ENCODE measurements around the gene CD1C.
"Not testable (repeated sequence)": the region's sequence is repeated elsewhere in the genome, so short reads cannot be mapped to it uniquely, and the experiment has no call there.

The CD1C gene

GRCh38 chr1:158289811-158290210 lies at the start of gene CD1C:
CD1C (plus strand) TSS chr1:158289923; CDS start chr1:158290065, 142 bp downstream.
- H3K4me3 ChIP-seq (ENCODE audit: control insufficient read depth, low read depth, low read length): no peak within 1 kb of the TSS
- TF ChIP-seq CTCF (conservative IDR thresholded peaks at IDR 0.05; ENCODE audit: control insufficient read depth, insufficient read depth, low read depth, low read length): no peak
- no peak for DNase-seq (ENCODE audit: low read depth)

- no peak for DNase-seq (ENCODE audit: low read depth)
- H3K4me3 ChIP-seq (ENCODE audit: control insufficient read depth, low read depth, low read length): no peak overlapping the region
- no peak for TF ChIP-seq CTCF (conservative IDR thresholded peaks at IDR 0.05; ENCODE audit: control insufficient read depth, insufficient read depth, low read depth, low read length)
These were observed 43.1 kb upstream of the CD1C start for GRCh38 chr1:158246650-158247049.

DNA sequence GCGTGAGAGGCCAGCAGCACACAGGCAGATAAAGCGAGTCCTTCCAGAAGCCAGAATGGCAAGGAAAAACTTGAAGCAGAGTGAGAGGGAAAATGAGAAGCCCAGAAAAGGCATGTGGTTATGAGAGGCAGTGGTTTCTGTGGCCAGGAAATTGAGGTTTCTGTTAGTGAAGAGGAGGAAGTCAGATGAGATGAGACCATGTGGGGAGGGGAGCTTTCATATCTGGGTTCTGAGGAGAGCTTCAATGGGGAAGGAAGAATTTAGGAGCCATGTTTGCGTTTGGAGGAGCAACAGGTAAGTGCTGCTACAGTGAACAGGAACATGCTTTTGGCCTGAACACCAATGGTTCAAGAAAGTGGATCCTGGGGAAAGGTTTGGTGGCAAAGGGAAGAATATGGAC lies 41.6 kb upstream of the CD1C start:
- no peak for DNase-seq (ENCODE audit: low read depth)
- TF ChIP-seq CTCF (conservative IDR thresholded peaks at IDR 0.05; ENCODE audit: control insufficient read depth, insufficient read depth, low read depth, low read length): no peak
- H3K4me3 ChIP-seq (ENCODE audit: control insufficient read depth, low read depth, low read length): no peak overlapping the region

GRCh38 chr1:158248771-158249170 lies 41.0 kb upstream of the CD1C start:
- no peak for DNase-seq (ENCODE audit: low read depth)
- no peak overlapping the region for H3K4me3 ChIP-seq (ENCODE audit: control insufficient read depth, low read depth, low read length)
- TF ChIP-seq CTCF (conservative IDR thresholded peaks at IDR 0.05; ENCODE audit: control insufficient read depth, insufficient read depth, low read depth, low read length): no peak

GRCh38 chr1:158249646-158250045 lies 40.1 kb upstream of the CD1C start:
- no peak for TF ChIP-seq CTCF (conservative IDR thresholded peaks at IDR 0.05; ENCODE audit: control insufficient read depth, insufficient read depth, low read depth, low read length)
- H3K4me3 ChIP-seq (ENCODE audit: control insufficient read depth, low read depth, low read length): no peak overlapping the region
- DNase-seq (ENCODE audit: low read depth): no peak

GRCh38 chr1:158251163-158251562 lies 38.6 kb upstream of the CD1C start:
- no peak for DNase-seq (ENCODE audit: low read depth)
- no peak overlapping the region for H3K4me3 ChIP-seq (ENCODE audit: control insufficient read depth, low read depth, low read length)
- no peak for TF ChIP-seq CTCF (conservative IDR thresholded peaks at IDR 0.05; ENCODE audit: control insufficient read depth, insufficient read depth, low read depth, low read length)

- TF ChIP-seq CTCF (conservative IDR thresholded peaks at IDR 0.05; ENCODE audit: control insufficient read depth, insufficient read depth, low read depth, low read length): no peak
- DNase-seq (ENCODE audit: low read depth): no peak
- H3K4me3 ChIP-seq (ENCODE audit: control insufficient read depth, low read depth, low read length): no peak overlapping the region
These were observed 34.1 kb upstream of the CD1C start for GRCh38 chr1:158255656-158256055.

DNA sequence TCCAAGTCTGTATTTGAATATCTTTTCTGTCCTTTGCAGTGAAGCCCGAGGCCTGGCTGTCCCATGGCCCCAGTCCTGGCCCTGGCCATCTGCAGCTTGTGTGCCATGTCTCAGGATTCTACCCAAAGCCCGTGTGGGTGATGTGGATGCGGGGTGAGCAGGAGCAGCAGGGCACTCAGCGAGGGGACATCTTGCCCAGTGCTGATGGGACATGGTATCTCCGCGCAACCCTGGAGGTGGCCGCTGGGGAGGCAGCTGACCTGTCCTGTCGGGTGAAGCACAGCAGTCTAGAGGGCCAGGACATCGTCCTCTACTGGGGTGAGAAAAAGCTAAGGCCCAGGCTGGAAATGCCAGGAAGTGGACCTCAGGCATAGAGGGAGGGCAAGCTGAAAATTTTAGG lies 33.0 kb upstream of the CD1C start:
- not testable (repeated sequence) for DNase-seq (ENCODE audit: low read depth); H3K4me3 ChIP-seq (ENCODE audit: control insufficient read depth, low read depth, low read length)
